ENCODE results near the gene FAM149B1. TPM values are rescaled to one million over a fixed set of nuclear protein-coding genes. Genes with fewer than 3 reads are reported as not detected.

FAM149B1 gene
- total RNA-seq (2013; cell fraction: nucleolus; rRNA removed), result 21.3 and 25.1 TPM in 2 replicates
- total RNA-seq (2014; rRNA removed) (9.7 and 10.7 TPM in 2 replicates), total RNA-seq (2014; rRNA removed; fragmentation: Illumina TruSeq; extraction: Trizol) (10.7 and 12.0 TPM in 2 replicates), total RNA-seq (2021) (8.3 and 9.9 TPM in 2 replicates), polyA plus RNA-seq (2011; rRNA removed) (20.9 and 27.8 TPM in 2 replicates), polyA plus RNA-seq (2014; fragmentation: Illumina TruSeq; extraction: Trizol) (13.4 and 19.6 TPM in 2 replicates), polyA plus RNA-seq (2014; fragmentation: Nextera tagmentation; extraction: Ambion mirVana) (10 to 100 TPM in 1 of 2 experiments, 1 to 10 TPM in 1; 6.6 to 11.6 TPM), polyA plus RNA-seq (2014; rRNA removed) (9.3 and 9.6 TPM in 2 replicates), polyA plus RNA-seq (2016; fragmentation: Nextera tagmentation; extraction: Ambion mirVana) (10 to 100 TPM; 12.3 to 13.4 TPM), polyA minus RNA-seq (2011; rRNA and poly(A)+ RNA removed) (17.8 and 18.2 TPM in 2 replicates), Bru-seq, nascent RNA (percentile 55 among the genes with signal in this experiment), BruChase-seq, experiment 1, labeled RNA remaining after a 6-hour chase (percentile 53 among the genes with signal in this experiment), BruChase-seq, experiment 2, labeled RNA remaining after a 2-hour chase (percentile 54 among the genes with signal in this experiment)
- polyA plus RNA-seq (2011; ENCODE audit: low read depth), result 7.1 TPM
- polyA plus RNA-seq (2011; cell fraction: cytosol; rRNA removed), result 14.2 and 17.3 TPM in 2 replicates
- 17.3 and 26.2 TPM in 2 replicates for polyA plus RNA-seq (2011; cell fraction: nucleus; rRNA removed)
- 9.1 and 12.2 TPM in 2 replicates for polyA plus RNA-seq (2012)
- polyA minus RNA-seq (2011; cell fraction: cytosol; rRNA and poly(A)+ RNA removed), result 3.3 and 3.5 TPM in 2 replicates
- 6.8 and 8.7 TPM in 2 replicates for polyA minus RNA-seq (2011; cell fraction: nucleus; rRNA and poly(A)+ RNA removed)
- long read RNA-seq, experiment 1, result 0 reads
- long read RNA-seq, experiment 2, partial matches to known transcripts, result 1 of 11 reads
- long read RNA-seq, experiment 2, other reads (novel, unspliced or antisense), result 10 of 11 reads

GRCh38 chr10:73167783-73168464, at the start of gene FAM149B1, which contains the start of gene ECD:
Gene FAM149B1, plus strand, starts transcription at chr10:73168119. Its CDS starts 221 bp downstream, at chr10:73168340.
Gene ECD, minus strand, starts transcription at chr10:73168008. Its CDS starts 4,071 bp downstream, at chr10:73163937.
- Histone ChIP-seq H3K9me3 (replicated peaks; ENCODE audit: control insufficient read depth, insufficient read depth, low read length) (no peaks in the 10 kb centered on the region; the same call in 2 of the 3 replicates), H2AFZ (ENCODE audit: control insufficient read depth, low read depth, low read length) (peak within 1 kb of the TSS; percentile 78), H3K4me2 (ENCODE audit: control insufficient read depth, insufficient read depth) (peak within 1 kb of the TSS; percentile 67), H3K79me2 (ENCODE audit: control insufficient read depth, insufficient read depth, low read length) (peaks cover 41% of the 10 kb centered on the region), H3K4me3 (peak within 1 kb of the TSS; percentile 96), H3K36me3 (ENCODE audit: control insufficient read depth in 2 of 2, insufficient read depth in 2 of 2, low read length in 1 of 2) (peaks cover 0 to 5% of the 10 kb centered on the region in 2 experiments; a peak in 2 of 4 replicates), H3K4me1 (ENCODE audit: control insufficient read depth, insufficient read depth, low read length) (no peaks in the 10 kb centered on the region), H3K27ac (ENCODE audit: control insufficient read depth, insufficient read depth) (peak within 1 kb of the TSS; percentile 84), H3K9ac (ENCODE audit: control insufficient read depth, insufficient read depth, low read length) (peak within 1 kb of the TSS; percentile 86), H4K20me1 (ENCODE audit: control insufficient read depth, insufficient read depth) (no peaks in the 10 kb centered on the region), H3K27me3 (replicated peaks in 1 of 2; ENCODE audit: control insufficient read depth in 2 of 2, insufficient read depth in 2 of 2, low read length in 1 of 2) (no peaks in the 10 kb centered on the region)
- DNase-seq (ENCODE audit: low read depth, low spot score) (peak; percentile 79), ATAC-seq (peak; percentile 95), FAIRE-seq (peak; percentile 86)
- WGBS (ENCODE audit: insufficient coverage, insufficient replicate concordance, low lambda C conversion rate, missing lambda C conversion rate), result under 1% methylated on average over 40 of the region's 49 CpGs
- ChIA-PET RAD21 (ENCODE audit: unreplicated experiment) (interaction anchor here (0.5 to 1.9 kb wide), 7 partner anchors 43 to 85 kb away, joined by 3 to 5 read pairs (median 4); partner anchors contain the start of genes MRPS16 and P4HA1), CTCF (interaction anchor here (0.9 to 3.5 kb wide), 6 partner anchors 10 to 84 kb away, joined by 3 to 29 read pairs (median 4); partner anchors contain the start of gene DNAJC9), POLR2A (interaction anchor here (0.5 to 3.8 kb wide), 12 partner anchors 19 to 1525 kb away, joined by 3 to 33 read pairs (median 5); partner anchors contain the start of genes DNAJC9 and P4HA1), SMC1A (ENCODE audit: uncharacterized antibody, unreplicated experiment) (interaction anchor here (0.8 to 3.6 kb wide), 7 partner anchors 9 to 79 kb away, joined by 3 to 28 read pairs (median 3); partner anchors contain the start of genes DNAJC9 and P4HA1)
- in situ Hi-C loops (cut with MboI) (loop anchor here (10.0 kb wide), 1 partner anchor 803 kb away; no protein-coding TSS in a partner anchor), intact Hi-C loops (cut with micrococcal nuclease; ENCODE audit: unreplicated experiment) (loop anchor here (2.0 kb wide), 1 partner anchor 79 kb away; the partner anchor contains the start of gene DNAJC9)
- BruUV-seq (replicated peaks), result no TSS peak
- TF ChIP-seq NR2F1 (conservative IDR thresholded peaks at IDR 0.05) (peak; percentile 47; the same call in 1 of the 2 replicates), BCL11A (IDR thresholded peaks at IDR 0.05; ENCODE audit: low read depth, low read length) (no peak), CHD1 (IDR thresholded peaks at IDR 0.05; ENCODE audit: low read depth, low read length) (no peak), NR2C2 (IDR thresholded peaks at IDR 0.05; ENCODE audit: borderline replicate concordance, control insufficient read depth, insufficient read length, low read depth) (no peak), PBX3 (IDR thresholded peaks at IDR 0.05; ENCODE audit: insufficient replicate concordance, low read depth, low read length) (peak; percentile 1), CBX5 (IDR thresholded peaks at IDR 0.05; ENCODE audit: low read depth) (no peak), TBL1XR1 (IDR thresholded peaks at IDR 0.05; ENCODE audit: low read depth, low read length) (peak; percentile 55; the same call in 1 of the 2 replicates), MLLT1 (IDR thresholded peaks at IDR 0.05) (peak; percentile 48), BCL3 (IDR thresholded peaks at IDR 0.05; ENCODE audit: borderline replicate concordance, insufficient read depth, low read depth, low read length, poor library complexity, severe bottlenecking) (peak; percentile 43), ASH2L (IDR thresholded peaks at IDR 0.05; ENCODE audit: borderline replicate concordance, low read depth) (no peak), NR2C1 (IDR thresholded peaks at IDR 0.05) (peak; percentile 39), EZH2 (IDR thresholded peaks at IDR 0.05; ENCODE audit: borderline replicate concordance, control insufficient read depth, low read depth, low read length) (no peak)
